NCI-H128 (cell line): ENCODE data around the gene RAB3IL1.

ENCODE experiments used
- DNase-seq: peaks from one replicate; lab custom pipeline; 2025; ENCODE audit not compliant: unreplicated experiment; lab: John Stamatoyannopoulos, UW

Gene RAB3IL1

DNA sequence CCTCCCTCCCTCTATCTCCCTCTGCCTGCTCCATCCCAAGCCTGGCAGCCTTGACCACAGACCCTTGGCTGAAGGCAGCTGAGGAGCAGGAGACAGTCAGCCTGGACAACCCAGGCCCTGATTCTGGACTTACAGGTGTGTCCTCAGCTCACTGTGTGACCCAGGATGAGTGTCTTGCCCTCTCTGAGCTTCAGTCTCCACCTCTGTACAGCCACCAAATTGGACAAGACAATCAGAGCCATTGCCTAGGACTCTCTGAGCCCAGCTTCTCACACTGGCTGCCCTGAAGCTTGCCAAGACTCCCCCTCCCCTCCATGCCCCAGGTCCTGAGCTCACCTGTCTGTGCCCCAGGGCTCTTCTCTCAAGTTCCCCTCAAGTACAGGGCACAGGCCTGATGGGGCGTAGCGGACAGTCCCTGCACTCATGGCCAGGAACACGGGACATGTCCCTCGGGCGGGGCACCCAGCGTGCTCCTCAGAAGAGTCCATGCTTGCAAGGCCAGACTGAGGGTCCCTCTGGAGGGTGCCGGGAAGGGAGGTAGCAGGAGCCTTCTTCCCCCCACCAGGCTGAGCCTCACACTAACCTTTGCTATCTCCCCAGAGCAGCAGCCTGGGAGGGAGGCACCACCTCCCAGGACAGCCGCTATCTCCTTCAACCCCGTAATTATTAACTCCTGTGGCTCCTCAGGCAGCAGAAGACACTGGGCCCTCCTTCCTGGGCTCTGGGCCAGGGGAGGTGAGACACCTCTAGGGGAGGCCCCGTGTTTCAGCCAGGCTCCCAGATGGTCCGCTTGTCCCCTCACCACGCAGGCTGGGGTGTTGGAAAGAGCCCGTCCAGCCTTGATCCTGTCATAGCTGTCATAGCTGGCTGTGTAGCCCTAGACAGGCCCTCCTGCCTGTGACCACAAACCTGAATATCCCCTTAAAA is 2.6 kb upstream of the RAB3IL1 start:
- DNase-seq, result no peak

DNA sequence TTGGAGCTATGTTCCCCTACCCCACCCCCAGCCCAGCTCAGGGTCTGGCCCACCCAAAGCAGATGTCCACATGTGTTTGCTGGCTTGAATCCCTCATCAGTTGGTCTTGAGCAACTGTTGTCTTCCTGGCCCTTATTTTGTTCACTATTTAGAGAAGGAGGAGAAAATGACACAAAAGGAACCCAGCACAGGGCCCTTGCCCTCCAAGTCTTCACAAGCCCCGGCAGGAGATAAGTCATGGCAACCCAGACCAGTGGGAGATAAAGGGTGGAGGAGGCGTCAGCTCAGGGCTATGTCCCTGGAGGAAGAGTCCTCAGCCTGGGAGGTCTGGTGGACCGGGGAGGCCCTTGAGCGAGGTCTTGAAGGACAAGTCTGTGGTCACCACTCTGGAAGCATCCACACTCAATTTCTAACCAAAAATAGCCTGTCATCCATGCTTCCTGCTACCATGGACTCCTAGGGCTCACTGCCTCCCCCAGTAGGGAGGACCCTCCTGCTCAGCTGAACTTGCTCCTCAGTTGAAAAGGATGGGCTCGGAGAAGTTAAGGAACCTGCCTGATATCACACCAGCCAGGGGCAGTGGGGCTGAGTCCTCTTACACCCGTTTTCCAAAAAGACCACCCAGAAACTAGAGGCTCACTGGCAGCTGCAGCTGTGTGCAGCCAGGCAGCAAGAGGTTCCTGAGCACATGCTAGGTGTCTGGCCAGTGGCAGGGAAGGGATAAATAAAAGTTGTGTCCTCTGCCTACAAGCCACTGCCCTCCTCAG is 1.8 kb upstream of the RAB3IL1 start:
- DNase-seq, result no peak

DNA sequence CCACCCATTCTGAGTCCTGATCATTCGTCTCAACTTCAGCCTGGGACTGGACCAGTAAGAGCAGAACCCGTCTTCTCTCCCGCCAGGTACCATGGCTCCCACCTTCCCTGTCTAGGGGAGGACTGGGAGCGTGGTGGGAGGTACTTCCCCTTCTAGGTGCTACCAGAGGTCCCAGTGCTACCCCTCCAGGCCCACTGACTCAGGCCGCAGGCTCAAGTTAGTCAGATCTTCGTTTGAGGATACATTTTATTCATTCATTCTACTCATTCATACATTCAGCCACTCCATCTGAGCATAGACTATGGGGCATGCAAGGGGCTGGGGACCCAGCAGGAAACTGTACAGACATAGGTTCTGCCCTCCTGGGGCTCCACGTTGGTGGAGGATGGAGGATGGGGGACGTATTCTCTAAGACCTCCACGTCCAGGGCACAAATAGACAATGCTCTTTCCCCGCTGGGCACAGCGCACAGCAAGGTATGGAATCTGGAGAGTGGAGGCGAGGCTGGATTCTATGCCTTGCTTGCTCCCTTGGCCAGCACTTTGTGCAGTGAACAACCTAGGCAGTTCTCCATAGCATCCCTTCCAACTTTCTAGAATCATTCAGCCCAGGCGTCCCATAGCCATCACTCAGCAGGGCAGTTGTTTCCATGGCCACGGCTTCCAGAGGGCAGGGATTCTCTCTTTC is 1.0 kb upstream of the RAB3IL1 start:
- DNase-seq, result no peak

DNA sequence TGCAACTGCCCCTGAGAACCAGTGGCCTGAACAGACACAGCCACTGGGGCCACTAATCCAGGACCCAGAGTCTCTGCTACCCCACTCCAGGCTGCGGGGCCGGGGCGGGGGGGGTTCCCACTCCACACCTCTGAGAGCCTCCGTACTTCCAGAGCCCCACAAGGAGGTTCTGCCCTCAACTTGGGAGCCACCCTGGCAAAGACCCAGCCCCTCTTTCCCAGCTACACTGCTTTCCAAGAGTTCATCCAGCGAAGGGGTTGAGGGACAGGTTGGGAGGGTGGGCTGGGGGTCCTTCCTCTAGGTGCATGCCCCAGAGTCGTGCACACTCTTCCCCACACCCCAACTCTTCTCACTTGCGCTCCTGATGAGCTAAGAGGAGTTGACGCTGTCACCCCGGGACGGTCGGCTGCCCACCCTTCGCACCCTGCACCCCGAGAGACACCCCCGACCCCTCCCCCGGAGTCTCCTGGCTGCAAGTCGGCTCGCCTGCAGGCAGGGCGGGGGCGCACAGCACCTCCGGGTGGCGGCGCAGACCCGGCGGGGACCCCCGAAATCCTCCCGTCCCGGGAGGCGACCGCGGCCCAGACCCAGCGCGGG is 531 bp downstream of the RAB3IL1 start:
- DNase-seq, result no peak

DNA sequence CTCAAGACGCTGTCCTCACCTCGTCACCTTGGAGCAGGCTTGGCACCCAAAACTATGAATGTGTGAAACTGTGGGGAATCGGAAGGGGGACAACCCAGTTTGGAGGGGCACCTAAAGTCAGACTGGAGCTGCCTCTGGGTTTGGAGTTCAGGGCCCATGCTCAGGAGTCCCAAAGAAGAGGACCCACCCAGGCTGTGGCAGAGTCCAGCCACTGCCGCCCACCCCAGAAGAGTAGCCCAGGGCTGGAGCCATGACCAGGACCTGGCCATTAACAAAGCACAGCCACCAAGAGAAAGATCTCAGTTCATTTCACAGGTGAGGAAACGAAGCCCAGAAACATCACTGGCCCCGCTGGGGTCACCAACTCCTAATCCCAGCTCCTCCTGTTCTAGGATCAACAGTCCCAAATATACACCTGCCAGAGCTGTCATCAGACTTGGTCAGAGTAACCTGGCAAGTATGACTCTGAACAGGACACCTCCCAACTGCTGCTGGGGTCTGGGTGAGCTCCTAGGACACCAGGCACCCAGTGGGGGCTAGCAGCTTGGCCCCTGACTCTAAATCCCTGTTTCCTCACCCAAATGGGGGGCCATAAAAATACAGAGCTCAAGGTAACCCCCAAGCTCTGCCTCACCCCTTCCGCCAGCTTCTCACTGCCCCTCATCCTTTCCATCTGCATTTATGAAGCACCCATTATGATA is 2.7 kb downstream of the RAB3IL1 start:
- no peak for DNase-seq

DNA sequence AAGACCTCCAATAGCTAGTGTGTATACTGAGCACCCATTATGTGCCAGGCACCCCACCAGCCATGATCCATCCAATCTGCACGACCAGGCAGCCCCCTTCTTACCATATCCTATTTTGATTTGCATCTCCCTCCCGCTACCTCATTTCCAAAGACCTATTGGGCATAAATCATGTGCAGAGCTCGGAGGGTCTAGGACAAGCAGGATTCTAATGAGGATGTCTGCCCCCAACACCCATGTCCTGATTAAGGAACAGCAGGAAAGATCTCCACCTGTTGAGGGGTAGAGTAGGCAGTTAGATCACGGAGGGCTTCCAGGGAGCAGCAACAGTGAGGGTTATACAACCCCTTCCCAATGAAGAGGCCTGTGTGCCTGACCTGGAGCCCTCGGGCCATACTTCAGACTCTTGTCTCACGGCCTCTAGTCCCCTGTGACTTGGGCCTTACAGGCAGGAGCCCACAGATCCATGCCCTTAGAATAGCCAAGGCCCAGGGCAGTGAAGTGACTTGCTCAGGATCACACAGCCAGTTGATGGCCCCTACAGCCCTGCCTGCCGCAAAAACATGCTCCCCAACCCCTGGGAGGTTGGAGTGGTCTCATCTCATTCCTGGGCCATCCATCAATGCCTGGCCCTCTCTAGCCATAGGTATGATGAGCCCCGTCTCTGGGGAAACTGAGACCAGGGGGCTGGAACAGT is 3.5 kb downstream of the RAB3IL1 start:
- DNase-seq, result no peak

DNA sequence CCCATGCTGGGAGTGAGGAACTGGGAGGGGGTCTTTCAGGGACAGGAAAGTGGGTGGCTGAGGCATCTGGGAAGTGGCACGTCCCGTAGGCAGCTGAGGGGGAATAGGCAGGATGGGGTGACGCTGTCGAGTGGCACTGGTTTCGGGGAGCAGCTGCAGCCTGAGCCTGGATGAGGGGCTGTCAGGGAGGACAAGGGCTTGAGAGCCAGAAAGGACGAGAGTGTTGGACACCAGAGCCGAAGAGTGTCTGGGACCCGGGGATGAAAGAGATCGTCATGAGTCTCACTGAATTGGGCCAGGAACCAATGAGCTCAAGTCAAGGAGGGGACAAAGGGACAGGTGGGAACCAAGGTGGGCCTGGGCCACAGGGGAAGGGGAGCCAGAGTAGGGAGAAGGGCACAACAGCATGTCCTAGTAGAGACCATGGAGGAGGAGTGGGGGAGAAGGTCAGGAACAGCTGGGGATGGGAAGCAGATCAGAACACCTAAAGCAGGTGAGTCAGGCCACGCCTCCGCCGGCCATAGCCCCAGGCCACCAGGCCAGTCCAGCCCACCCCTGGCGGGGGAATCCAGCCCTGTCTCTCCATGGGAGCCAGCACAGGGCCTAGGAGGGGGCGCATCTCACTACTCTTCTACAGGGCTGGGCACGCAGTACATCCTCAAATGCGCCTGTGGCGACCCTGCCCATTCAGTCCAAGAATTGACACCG is 4.2 kb downstream of the RAB3IL1 start:
- DNase-seq, result no peak

DNA sequence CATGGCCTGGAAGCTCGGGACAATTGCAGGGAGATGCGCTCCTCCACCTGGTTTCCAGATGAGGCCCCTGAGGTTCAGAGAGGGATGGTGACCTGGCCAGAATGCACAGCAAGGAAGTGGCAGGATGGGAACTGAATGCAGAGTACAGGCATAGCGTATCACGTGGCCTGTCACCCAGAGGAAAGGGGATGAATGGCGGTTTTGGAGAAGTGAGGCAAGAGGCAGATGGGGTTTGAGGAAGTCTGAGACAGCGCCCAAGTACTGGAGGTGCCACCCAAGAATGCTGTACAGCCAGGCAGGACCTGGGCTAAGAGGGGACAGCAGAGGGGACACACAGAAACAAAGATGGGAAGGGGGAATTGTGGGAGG is 4.9 kb downstream of the RAB3IL1 start:
- no peak for DNase-seq

DNA sequence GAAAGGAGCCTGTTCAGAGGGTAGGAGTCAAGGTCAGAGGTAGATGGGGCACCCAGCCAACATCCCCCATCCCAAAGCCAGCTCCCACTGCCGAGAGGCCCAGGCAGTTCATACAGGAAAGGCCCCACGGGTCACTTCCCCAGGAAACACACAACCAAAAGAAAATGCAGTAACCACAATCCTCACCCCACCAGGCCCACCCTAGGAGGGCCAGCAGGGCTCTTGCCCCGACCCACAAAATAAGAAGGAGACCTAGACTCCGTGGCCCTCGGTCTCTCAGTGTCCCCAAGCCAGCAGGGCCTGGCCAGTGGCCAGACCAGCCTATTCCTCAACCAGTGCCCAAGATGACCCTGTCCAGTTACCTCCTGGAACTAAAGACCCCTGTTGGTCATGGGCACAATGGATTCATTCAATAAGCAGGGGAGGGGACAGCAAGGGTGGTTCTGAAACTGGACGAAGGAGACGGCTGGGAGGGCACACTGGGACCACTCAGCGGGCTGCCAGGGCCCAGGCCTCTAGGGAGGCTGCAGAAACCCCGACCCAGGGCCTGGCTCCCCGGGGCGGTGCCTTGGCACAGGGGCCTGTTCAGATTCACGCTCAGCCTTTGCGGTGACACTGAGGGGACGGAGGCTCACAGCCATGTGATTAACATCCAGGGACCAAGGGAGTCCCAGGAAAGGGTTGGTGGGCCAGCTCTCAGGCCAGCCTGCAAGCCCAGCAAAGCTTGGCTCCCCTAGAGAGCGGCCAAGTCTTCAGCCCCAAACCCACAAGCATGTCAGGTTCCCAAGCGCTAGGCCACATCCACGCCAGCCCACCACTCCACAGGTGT is 5.5 kb downstream of the RAB3IL1 start:
- no peak for DNase-seq

DNA sequence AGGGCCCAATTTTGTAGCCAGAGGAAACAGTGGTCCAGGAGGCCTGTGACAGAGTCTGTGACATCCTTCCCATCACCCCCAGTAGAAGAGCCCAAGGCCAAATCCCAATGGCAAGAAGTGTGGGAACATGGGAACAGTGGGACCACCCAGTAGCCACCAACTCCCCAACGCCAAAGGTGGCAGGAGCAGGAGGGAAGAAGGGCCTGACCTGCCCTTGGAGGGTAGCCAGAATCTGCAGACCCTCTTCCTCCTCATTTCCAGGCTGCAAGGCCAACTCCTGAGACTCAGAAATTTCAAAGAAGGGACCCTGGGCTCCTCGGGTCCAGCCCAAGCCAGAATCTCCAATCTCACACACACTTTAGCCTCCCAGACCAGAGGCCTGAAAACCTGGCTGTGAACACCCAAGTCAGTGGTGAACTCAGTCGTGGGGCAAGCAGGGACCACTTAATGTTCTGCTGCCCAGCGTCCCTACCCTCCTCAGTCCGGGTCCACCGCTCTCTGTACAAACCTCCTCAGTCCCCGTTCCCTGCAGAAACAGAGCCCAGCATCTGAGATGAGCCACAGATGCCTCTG is 6.2 kb downstream of the RAB3IL1 start:
- DNase-seq, result no peak

DNA sequence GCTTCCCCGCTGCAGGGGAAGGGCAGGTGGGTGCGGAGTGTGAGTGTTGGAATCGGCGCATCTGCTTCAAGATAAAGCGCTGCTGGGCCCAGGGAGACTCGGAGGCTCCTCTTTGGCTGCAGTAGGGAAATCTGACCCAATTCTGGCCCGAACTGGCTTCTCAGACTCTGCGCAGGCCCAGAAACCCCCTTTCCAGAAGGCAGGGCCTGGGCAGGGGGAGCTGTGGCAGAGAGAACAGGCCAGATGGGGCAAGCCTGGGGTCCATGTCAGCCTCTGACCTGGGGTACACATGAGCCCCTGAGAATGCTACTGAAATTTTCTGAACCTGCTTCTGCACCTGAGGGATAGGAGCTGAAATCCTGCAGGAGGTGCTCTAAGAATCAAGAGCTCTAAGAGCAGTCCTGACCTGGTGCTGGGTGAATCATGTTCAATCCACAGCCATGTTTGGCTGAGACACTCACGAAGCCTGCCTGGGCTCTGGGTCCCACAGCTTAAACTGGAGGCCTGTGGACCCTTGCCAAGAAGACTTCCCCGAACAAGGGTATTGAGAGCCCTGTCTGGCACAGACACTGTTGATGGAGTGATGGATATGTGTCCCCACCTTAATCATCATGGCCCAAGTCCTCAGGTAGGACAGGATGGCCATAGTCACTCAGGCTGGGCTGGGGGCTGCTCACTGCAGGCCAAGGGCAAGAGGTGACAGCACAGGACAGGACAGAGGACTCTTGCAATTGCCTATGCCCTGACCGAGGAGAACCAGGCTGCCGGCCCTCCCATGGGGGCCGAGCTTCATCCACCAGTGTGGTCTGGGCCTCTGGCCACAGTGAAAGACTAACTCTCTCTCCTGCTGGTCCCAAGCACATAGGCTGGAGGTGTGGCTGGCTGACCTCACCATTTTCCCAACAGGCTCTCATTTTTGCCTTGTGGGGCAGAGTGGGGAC is 6.9 kb downstream of the RAB3IL1 start:
- DNase-seq, result no peak

DNA sequence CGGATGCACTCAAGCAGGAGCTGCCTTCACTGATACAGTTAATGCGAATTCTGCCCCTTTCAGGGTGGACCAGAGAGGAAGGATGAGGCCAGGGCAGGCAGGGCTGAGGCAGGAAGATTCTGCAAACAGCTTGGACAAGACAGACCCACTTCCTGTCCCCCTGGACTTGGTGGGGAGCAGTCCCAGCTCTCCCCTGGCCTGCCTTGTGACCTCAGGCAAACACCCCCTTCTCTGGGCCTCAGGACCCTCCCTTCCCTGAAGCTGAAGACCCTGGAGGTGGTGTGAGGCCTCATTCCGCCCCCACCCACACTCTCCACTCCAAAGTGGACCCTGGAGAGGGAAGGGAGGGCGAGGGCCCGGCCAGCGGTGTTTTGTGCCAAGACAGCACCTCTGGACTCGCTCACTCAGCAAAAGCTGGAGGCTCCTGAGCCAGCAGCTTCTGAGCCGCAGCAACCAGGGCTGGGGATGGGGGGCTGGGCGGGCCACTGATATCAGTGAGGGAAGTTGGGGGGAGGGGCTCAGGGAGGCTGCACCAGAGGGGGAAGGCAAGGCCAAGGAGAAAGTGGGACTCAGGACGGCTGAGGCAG is 8.5 kb downstream of the RAB3IL1 start:
- no peak for DNase-seq

DNA sequence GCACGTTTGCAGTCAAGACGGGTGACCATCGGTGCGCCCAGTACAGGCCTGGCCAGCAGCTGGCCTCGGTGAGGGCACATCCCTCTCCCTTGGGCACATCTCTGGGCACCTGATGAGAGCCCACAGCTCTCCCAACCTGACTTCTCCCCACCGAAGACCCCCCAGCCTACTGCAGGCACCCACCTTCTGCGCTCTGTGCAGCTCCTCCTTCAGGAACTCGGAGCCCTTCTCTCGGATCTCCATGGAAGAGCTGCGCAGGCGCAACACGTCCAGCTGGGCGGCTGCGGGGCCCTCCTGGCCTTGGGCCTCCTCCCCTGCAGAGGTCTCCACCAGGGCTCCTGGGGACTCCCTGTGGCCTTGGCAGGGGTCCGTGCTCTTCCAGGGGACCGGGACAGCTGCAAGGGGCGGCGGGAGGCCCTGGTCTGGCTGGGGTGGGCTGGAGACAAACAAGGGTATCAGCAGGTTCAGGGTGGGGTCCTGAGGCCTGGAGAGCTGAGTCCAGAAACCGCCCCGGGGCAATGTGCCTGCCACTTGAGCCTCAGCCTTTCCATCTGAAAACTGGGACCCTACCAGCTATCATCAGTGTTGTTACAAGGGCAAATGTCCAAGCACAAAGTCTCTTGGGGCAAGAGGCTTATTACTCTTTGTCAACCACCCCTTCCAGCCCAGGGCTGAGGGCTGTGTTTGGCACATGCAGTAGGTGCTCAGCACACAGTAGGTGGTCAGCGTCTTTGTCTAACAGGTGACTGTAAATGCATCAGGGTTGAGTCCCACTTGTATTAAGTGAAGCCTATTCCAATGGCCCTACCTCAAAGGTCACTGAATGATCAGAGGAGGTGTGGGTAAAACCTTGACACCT is 9.3 kb downstream of the RAB3IL1 start:
- DNase-seq, result no peak

DNA sequence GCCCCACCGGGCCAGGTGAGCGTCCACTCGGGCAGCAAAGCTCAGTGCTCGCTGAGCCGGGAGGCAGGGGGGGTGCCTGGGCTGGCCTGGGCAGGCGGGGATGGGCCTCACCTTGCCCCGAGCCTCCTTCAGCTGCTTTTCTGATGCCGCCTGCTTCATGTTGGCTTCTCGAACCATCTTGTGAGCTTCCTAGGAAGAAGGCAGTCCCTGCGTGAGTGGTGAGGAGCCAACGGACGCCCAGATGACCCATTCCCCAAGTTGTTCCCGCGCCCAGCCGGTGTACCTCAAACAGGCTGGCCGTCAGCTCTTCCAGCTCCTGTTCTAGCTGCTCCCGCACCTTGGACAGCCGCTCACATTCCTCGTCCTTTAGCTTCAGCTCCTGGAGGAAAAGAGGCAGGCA is 10.1 kb downstream of the RAB3IL1 start:
- no peak for DNase-seq

DNA sequence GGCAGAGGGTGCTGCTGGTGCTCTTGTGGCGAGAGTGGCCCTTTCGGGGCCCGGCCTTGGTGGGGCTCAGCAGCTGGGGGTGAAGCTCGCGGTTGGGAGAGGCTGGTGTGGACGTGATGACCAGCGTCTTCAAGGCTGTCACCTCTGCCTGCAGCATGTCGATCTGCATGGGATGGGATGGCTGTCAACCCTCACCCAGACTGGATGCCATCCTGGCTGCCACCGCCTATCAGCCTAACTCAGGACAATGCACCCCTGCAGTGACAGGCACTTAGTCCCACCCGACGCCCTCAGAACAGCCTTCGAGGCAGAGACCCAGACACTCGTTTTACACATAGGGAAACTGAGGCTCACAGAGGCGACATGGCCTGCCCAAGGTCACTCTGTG is 10.8 kb downstream of the RAB3IL1 start:
- no peak for DNase-seq
